ENCODE results near the gene TPR.

TPR gene

DNA sequence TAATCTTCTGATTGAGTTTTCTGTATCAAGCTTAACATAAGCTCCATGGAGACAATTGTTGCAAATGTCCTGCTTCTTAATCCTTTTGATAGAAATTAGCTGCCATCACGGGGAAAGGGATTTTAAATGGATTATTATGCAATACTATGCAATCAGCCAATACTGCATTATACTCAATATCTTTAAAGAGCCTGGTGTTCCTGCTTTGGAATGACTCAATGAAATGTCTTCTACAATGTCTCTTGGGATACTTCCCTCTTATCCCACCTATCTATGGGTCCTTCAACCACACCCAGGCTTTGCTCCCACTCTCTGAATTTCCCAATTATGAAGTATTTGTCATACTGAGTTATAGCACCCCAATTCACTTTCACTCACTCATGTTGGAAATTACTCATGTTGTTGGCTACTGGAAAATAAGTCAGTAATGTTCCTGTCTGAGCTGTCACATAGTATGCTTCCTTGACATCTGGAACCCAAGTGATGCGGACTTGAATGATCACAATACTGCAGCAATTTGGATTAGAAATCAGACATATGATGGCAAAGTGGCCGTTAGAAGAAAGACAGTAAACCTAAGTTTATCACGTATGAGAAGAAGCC is 85.0 kb downstream of the TPR start:
- no peak for DNase-seq (ENCODE audit: low read depth, low spot score)

DNA sequence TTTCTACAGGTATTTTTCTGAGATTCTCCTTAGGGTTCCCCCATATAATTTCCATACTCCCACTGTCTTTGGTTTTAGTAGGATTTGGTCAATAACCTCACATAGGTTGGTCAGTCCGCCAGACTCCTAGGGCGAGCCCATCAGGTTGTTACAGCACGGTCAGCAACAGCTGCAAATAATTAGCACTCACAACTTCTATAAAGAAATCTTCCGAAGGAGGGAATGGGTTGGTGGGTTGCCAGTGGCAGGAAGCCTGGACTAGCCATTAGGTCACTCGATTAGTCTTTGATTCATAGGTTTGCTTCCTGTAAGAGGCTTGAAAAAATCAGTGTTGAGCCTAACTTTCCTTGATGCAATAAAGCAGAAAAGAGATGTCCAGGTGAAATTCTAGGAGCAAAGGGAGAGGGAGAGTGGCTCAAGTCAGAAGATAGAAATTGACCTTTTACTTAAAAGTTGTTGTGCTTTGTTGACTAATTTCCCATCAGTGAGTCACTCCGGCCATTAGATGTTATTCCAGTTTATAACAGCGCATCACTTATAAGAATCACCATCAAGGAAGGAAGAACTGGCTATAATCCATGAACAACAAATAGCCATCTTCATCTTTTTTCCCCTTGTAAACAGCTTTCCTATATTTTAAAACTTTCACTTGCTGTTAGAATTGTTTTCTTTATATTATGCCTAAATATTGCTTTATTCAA is 88.3 kb downstream of the TPR start:
- DNase-seq (ENCODE audit: low read depth, low spot score) = peak; percentile 42

DNA sequence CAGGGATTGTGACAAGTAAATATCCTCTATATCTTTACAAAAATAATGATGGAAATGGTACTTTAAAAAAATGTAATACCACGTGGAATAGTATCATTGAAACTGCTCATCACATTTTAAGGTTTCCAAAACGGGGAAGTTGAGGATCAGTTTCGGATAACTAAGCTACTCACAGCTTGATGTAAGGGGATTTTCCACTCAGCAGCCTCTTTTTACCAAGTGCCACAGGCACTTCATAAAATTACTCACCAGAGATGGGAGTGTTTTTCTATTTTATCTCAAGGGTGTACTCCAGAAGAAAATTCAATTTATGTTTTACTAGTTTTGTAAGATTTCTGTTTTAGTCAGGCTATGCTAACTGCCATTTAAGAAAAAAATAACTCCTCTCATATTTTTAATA is 91.7 kb downstream of the TPR start:
- no peak for DNase-seq (ENCODE audit: low read depth, low spot score)

DNA sequence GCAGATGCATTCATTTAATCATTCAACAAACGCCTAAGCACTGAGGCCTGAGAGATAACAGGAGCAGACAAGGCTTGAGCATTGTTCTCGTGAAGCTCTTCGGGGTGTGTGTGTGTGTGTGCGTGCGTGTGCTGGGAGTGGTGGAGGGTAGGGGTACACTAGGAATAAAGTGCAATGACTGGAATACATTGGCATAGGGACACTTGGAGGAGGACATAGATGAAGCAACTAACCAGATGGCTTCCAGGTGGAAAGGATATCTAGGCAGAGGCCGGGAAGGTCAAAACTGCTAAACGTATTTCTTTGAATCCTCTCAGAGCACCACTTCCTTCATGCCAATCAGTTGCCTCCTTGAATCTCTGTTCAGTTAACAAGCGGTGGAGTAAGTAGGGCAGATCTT is 92.6 kb downstream of the TPR start:
- DNase-seq (ENCODE audit: low read depth, low spot score) = no peak

DNA sequence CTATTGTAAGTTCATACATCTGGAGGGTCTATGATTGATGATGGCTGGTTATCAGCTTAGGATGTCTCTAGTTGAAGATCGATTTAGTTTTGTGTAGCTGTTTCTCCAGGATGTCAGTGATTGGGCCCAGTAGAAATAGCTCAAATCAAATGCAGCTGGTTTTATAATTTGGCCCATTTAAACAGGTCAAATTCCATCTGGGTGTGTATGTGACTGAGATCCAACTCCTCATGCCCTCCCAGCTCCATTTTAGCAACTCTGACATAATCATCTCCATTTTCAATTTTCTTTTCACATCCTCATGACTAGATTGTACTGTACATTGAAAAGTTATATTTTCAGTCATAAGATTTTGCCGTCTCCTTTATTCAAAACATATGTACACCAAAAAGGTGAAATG is 99.2 kb downstream of the TPR start:
- no peak for DNase-seq (ENCODE audit: low read depth, low spot score)

DNA sequence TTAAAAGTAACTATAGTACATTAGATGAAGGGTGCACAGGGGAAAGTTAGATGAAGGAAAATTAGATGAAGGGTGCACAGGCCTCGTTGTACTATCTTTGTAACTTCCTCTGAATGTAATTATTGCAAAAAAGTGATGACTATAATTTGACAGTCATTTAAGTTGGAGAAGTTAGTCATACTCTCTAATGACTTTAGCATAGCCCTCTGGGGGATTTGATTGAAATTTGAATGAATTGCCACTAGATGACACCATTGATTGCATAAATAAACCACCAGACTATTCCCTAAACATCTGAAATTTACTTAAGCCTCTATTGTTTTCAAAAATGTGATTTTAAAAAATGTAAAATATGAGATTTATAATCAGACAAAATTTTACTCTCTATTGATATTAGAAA is 102.6 kb downstream of the TPR start:
- no peak for DNase-seq (ENCODE audit: low read depth, low spot score)

DNA sequence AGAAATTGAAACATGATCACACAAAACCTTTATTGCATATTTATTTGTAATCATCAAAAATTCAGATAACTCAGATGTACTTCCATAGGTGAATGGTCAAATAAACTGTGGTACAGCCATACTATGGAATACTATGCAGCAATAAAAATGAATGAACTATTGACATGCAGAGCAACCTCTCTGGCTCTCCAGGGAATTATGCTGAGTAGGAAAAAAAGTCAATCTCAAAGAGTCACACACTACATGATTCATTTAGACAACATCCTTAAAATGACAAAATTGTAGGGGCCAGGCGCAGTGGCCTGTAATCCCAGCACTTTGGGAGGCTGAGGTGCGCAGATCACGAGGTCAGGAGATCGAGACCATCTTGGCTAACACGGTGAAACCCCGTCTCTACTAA is 104.0 kb downstream of the TPR start:
- no peak for DNase-seq (ENCODE audit: low read depth, low spot score)
